GM23338 (cell line): ENCODE measurements around the gene BORCS8. TPM values are rescaled to one million over a fixed set of nuclear protein-coding genes. Genes with fewer than 3 reads are reported as not detected.

Source experiments
- ATAC-seq: fragments of 200-7000 bp; cut with Tn5 transposase; 3 replicates; pipeline ENCODE4 v1.9.1; 2020
- DNase-seq: peaks from one replicate; pipeline ENCODE4 v3.0.0-alpha.2; 2015; ENCODE audit warnings: low spot score
- H2AFZ ChIP-seq: fragments of 200-600 bp; sonication (generic); 2 replicates; pipeline ENCODE4 v1.8.0; 2016; ENCODE audit warnings: antibody characterized with exemption, mild to moderate bottlenecking, moderate library complexity
- H3F3A ChIP-seq: fragments of 200-600 bp; sonication (generic); replicated peaks from 2 replicates; pipeline ENCODE4 v1.8.0; 2017; ENCODE audit warnings: antibody characterized with exemption, mixed run types, low read depth
- H3K27ac ChIP-seq: fragments of 200-600 bp; sonication (generic); 2 replicates; pipeline ENCODE4 v1.6.1; 2016; ENCODE audit warnings: low read depth
- H3K27me3 ChIP-seq: fragments of 200-600 bp; sonication (generic); 2 replicates; pipeline ENCODE4 v1.8.0; 2016; ENCODE audit warnings: mild to moderate bottlenecking, mixed run types, moderate library complexity; ENCODE audit not compliant: insufficient read depth
- H3K36me3 ChIP-seq: fragments of 200-600 bp; sonication (generic); 2 replicates; pipeline ENCODE4 v1.8.0; 2016; ENCODE audit warnings: mild to moderate bottlenecking; ENCODE audit not compliant: insufficient read depth
- H3K4me1 ChIP-seq: fragments of 200-600 bp; sonication (generic); 2 replicates; pipeline ENCODE4 v1.8.0; 2016; ENCODE audit warnings: mild to moderate bottlenecking, moderate library complexity; ENCODE audit not compliant: insufficient read depth
- H3K4me2 ChIP-seq: fragments of 200-600 bp; sonication (generic); 2 replicates; pipeline ENCODE4 v1.7.1; 2017; ENCODE audit warnings: mixed run types
- H3K4me3 ChIP-seq: fragments of 200-600 bp; sonication (generic); 2 replicates; pipeline ENCODE4 v1.6.1; 2016; ENCODE audit warnings: mixed run types
- H3K79me2 ChIP-seq: fragments of 200-600 bp; sonication (generic); replicated peaks from 2 replicates; pipeline ENCODE4 v1.8.0; 2017; ENCODE audit warnings: mild to moderate bottlenecking; ENCODE audit not compliant: insufficient read depth
- H3K9me2 ChIP-seq: fragments of 200-600 bp; sonication (generic); 2 replicates; pipeline ENCODE4 v1.8.0; 2017; ENCODE audit not compliant: insufficient read depth
- H4K20me1 ChIP-seq: fragments of 200-600 bp; sonication (generic); replicated peaks from 2 replicates; pipeline ENCODE4 v1.8.0; 2017; ENCODE audit warnings: mild to moderate bottlenecking; ENCODE audit not compliant: insufficient read depth
- H3K27ac Mint-ChIP-seq: 2 replicates; pipeline ENCODE4 v1.8.0; 2020; ENCODE audit warnings: inconsistent platforms, mild to moderate bottlenecking, moderate library complexity, mixed read lengths
- H3K27me3 Mint-ChIP-seq: 3 replicates; pipeline ENCODE4 v1.8.0; 2022; ENCODE audit warnings: low read depth, mild to moderate bottlenecking, moderate library complexity, mixed read lengths, inconsistent platforms; ENCODE audit not compliant: insufficient read depth, poor library complexity
- H3K36me3 Mint-ChIP-seq: 3 replicates; pipeline ENCODE4 v1.8.0; 2021; ENCODE audit warnings: low read depth, mild to moderate bottlenecking, inconsistent platforms, moderate library complexity, mixed read lengths
- H3K4me1 Mint-ChIP-seq: 3 replicates; pipeline ENCODE4 v1.8.0; 2020; ENCODE audit warnings: mild to moderate bottlenecking, inconsistent platforms, mixed read lengths
- H3K4me3 Mint-ChIP-seq: 3 replicates; pipeline ENCODE4 v1.8.0; 2021; ENCODE audit warnings: moderate library complexity, mild to moderate bottlenecking, inconsistent platforms, mixed read lengths
- H3K9me3 Mint-ChIP-seq: 3 replicates; pipeline ENCODE4 v1.8.0; 2020; ENCODE audit warnings: moderate library complexity, mild to moderate bottlenecking, inconsistent platforms, mixed read lengths
- CREB1 ChIP-seq: fragments of 250-450 bp; sonication (Bioruptor Pico); IDR thresholded peaks from 2 replicates; pipeline ENCODE4 v1.5.0; 2020; ENCODE audit warnings: low read depth, mild to moderate bottlenecking, moderate library complexity
- CTCF ChIP-seq, 2 experiments: fragments of 200-600 bp in 1 of 2; sonication (generic) in 1 of 2; conservative IDR thresholded peaks; 2 replicates each; pipeline versions ENCODE4 v1.5.1 to v1.6.1; 2016 to 2017; ENCODE audit warnings: antibody characterized with exemption in 2 of 2, low read depth in 2 of 2, mild to moderate bottlenecking in 2 of 2, moderate library complexity in 1 of 2
- EZH2phosphoT487 ChIP-seq: fragments of 200-600 bp; sonication (generic); IDR thresholded peaks from one replicate; pipeline ENCODE4 v1.8.1; 2018; ENCODE audit warnings: antibody characterized with exemption; ENCODE audit not compliant: unreplicated experiment
- NANOG ChIP-seq: IDR thresholded peaks from 2 replicates; pipeline ENCODE4 v1.6.1; 2016; ENCODE audit warnings: antibody characterized with exemption, borderline replicate concordance
- REST ChIP-seq: IDR thresholded peaks from one replicate; pipeline ENCODE4 v1.6.1; 2018; ENCODE audit warnings: antibody characterized with exemption; ENCODE audit not compliant: unreplicated experiment
- STAT1 ChIP-seq: IDR thresholded peaks from one replicate; pipeline ENCODE4 v1.6.1; 2016; ENCODE audit warnings: antibody characterized with exemption; ENCODE audit not compliant: unreplicated experiment
- ZNF331 ChIP-seq: fragments of 250-450 bp; sonication (Bioruptor Pico); IDR thresholded peaks from 2 replicates; pipeline ENCODE4 v1.5.0; 2020; ENCODE audit warnings: low read depth, mild to moderate bottlenecking, moderate library complexity
- polyA plus RNA-seq: library from polyadenylated mRNA; unstranded; fragments of >200 nt; fragmentation: Nextera tagmentation; extraction: Ambion mirVana; gene quantifications from 2 replicates; pipeline ENCODE4 v1.2.1, GENCODE V29; 2016
- total RNA-seq: library from RNA; depleted of rRNA; stranded (reverse); fragments of >200 nt; shearing (Covaris generic); gene quantifications from 2 replicates; pipeline ENCODE4 v1.2.3, GENCODE V29; 2014

Gene BORCS8
- total and polyA plus RNA-seq, 2 experiments from 2014 or later, result 15.1 to 18.8 TPM

- peaks cover 50% of the 10 kb centered on the region for H3K27me3 ChIP-seq
- no peak overlapping the region for H3K4me3 Mint-ChIP-seq
Measured at GRCh38 chr19:19214892-19215291, 22.9 kb upstream of the BORCS8 start.

GRCh38 chr19:19214159-19214490 lies 22.2 kb upstream of the BORCS8 start:
- Mint-ChIP-seq H3K27me3 (peaks cover 52% of the 10 kb centered on the region), H3K4me1 (peaks cover 12% of the 10 kb centered on the region), H3K4me3 (peak overlapping the region; percentile 2; the same call in 2 of the 3 replicates), H3K27ac (no peak overlapping the region), H3K9me3 (no peaks in the 10 kb centered on the region), H3K36me3 (no peaks in the 10 kb centered on the region)
- no peaks in the 10 kb centered on the region for H3K36me3 ChIP-seq
- no peaks in the 10 kb centered on the region for H3F3A ChIP-seq
- H3K9me2 ChIP-seq, result no peaks in the 10 kb centered on the region
- H3K4me1 ChIP-seq, result peaks cover 3% of the 10 kb centered on the region; the same call in 1 of the 2 replicates
- peaks cover 57% of the 10 kb centered on the region for H3K27me3 ChIP-seq
- no peak overlapping the region for H3K4me3 ChIP-seq
- no peaks in the 10 kb centered on the region for H3K79me2 ChIP-seq
- H4K20me1 ChIP-seq, result peaks cover 3% of the 10 kb centered on the region; the same call in 1 of the 2 replicates
- peak overlapping the region; percentile 20; the same call in 1 of the 2 replicates for H3K4me2 ChIP-seq
- DNase-seq, result peak; percentile 68
- no peak overlapping the region for H3K27ac ChIP-seq
- peak; percentile 50 for ATAC-seq
- no peak overlapping the region for H2AFZ ChIP-seq
- TF ChIP-seq EZH2phosphoT487 (no peak), CREB1 (CRISPR knock-in tag) (no peak), STAT1 (no peak), REST (no peak), ZNF331 (no peak), CTCF (conservative IDR thresholded peaks at IDR 0.05; ENCODE audit: low read depth in 2 of 2) (no peak)

More at GRCh38 chr19:19214892-19215291, 22.9 kb upstream of the BORCS8 start:
- Mint-ChIP-seq H3K27me3 (peaks cover 46% of the 10 kb centered on the region), H3K4me1 (peaks cover 12% of the 10 kb centered on the region), H3K36me3 (no peaks in the 10 kb centered on the region), H3K27ac (no peak overlapping the region), H3K9me3 (no peaks in the 10 kb centered on the region)
- H3K4me2 ChIP-seq, result no peak overlapping the region
- ATAC-seq (peak; percentile 69), DNase-seq (peak; percentile 85)
- H3K9me2 ChIP-seq, result no peaks in the 10 kb centered on the region
- H2AFZ ChIP-seq, result no peak overlapping the region
- H3K27ac ChIP-seq, result no peak overlapping the region
- no peaks in the 10 kb centered on the region for H3K79me2 ChIP-seq
- H3K36me3 ChIP-seq, result no peaks in the 10 kb centered on the region
- peak; percentile 98 for TF ChIP-seq REST
- no peak for TF ChIP-seq NANOG
- H3F3A ChIP-seq, result no peaks in the 10 kb centered on the region
- peaks cover 3% of the 10 kb centered on the region; the same call in 1 of the 2 replicates for H4K20me1 ChIP-seq
- H3K4me1 ChIP-seq, result peaks cover 3% of the 10 kb centered on the region; the same call in 1 of the 2 replicates
- no peak overlapping the region for H3K4me3 ChIP-seq
